GM12878 (cell line): ENCODE measurements around the gene GCNT2. TPM values are rescaled to one million over a fixed set of nuclear protein-coding genes. Genes with fewer than 3 reads are reported as not detected.
A peak's percentile ranks its signal among the peaks of the same experiment; 100 is the strongest.

Experiments used
- ATAC-seq: fragments of 200-7000 bp; cut with Tn5 transposase; 3 replicates; pipeline ENCODE4 v1.9.1; 2020; ENCODE audit warnings: mild to moderate bottlenecking, moderate library complexity
- BruUV-seq: library from RNA; stranded (reverse); fragments of 400-500 nt; replicated peaks from 2 replicates; lab custom pipeline; 2021; lab: Mats Ljungman, UMichigan
- CTCF ChIA-PET: fragments of 300-600 bp; sonication (Branson Sonifier 250); formaldehyde crosslinking; extraction: SDS; loops from one replicate; lab custom pipeline; 2021; ENCODE audit warnings: inconsistent platforms; lab: Yijun Ruan, JAX
- POLR2A ChIA-PET: fragments of 350-600 bp; formaldehyde crosslinking; extraction: SDS; loops from one replicate; lab custom pipeline; 2021; ENCODE audit warnings: inconsistent platforms; lab: Charles Lee
- RAD21 ChIA-PET: fragments of 300-600 bp; sonication (Branson Sonifier 250); formaldehyde crosslinking; loops from one replicate; lab custom pipeline; 2023; ENCODE audit warnings: antibody characterized with exemption; ENCODE audit not compliant: unreplicated experiment; lab: Charles Lee
- SMC1A ChIA-PET: fragments of 300-600 bp; sonication (Branson Sonifier 250); formaldehyde crosslinking; loops from one replicate; lab custom pipeline; 2023; ENCODE audit not compliant: unreplicated experiment, uncharacterized antibody; lab: Charles Lee
- DNase-seq: peaks from one replicate; pipeline ENCODE4 v3.0.0-alpha.2; 2011; ENCODE audit warnings: low read depth, low spot score
- FAIRE-seq: peaks from 3 replicates; lab custom pipeline; 2011; peaks lifted over from hg19 to GRCh38; lab: Jason Lieb, UNC
- H2AFZ ChIP-seq: 2 replicates; pipeline ENCODE4 v1.6.0; 2011; ENCODE audit warnings: low read depth, low read length, control low read depth; ENCODE audit not compliant: control insufficient read depth
- H3K27ac ChIP-seq: 2 replicates; pipeline ENCODE4 v1.5.1; 2011; ENCODE audit warnings: control low read depth; ENCODE audit not compliant: control insufficient read depth, insufficient read depth
- H3K27me3 ChIP-seq, 2 experiments: replicated peaks in 1 of 2; 2 replicates each; pipeline versions ENCODE4 v1.6.0 to v1.6.1; 2011; ENCODE audit warnings: low read length in 1 of 2; ENCODE audit not compliant: control insufficient read depth in 2 of 2, insufficient read depth in 2 of 2
- H3K36me3 ChIP-seq, 2 experiments: 2 replicates each; pipeline ENCODE4 v1.5.1; 2011; ENCODE audit warnings: low read length in 1 of 2; ENCODE audit not compliant: control insufficient read depth in 2 of 2, insufficient read depth in 2 of 2
- H3K4me1 ChIP-seq: 2 replicates; pipeline ENCODE4 v1.6.1; 2011; ENCODE audit warnings: mild to moderate bottlenecking, low read length, moderate library complexity, mixed read lengths; ENCODE audit not compliant: control insufficient read depth, insufficient read depth
- H3K4me2 ChIP-seq: 2 replicates; pipeline ENCODE4 v1.6.0; 2011; ENCODE audit warnings: control low read depth; ENCODE audit not compliant: control insufficient read depth, insufficient read depth
- H3K4me3 ChIP-seq: fragments of 200-600 bp; sonication (generic); 2 replicates; pipeline ENCODE4 v1.5.1; 2016
- H3K79me2 ChIP-seq: 2 replicates; pipeline ENCODE4 v1.6.0; 2011; ENCODE audit warnings: low read length; ENCODE audit not compliant: control insufficient read depth, insufficient read depth
- H3K9ac ChIP-seq: 2 replicates; pipeline ENCODE4 v1.8.0; 2011; ENCODE audit warnings: low read length, control low read depth, mixed read lengths; ENCODE audit not compliant: control insufficient read depth, insufficient read depth
- H3K9me3 ChIP-seq: replicated peaks from 3 replicates; pipeline ENCODE4 v1.5.1; 2011; ENCODE audit warnings: mild to moderate bottlenecking, low read length; ENCODE audit not compliant: control insufficient read depth, insufficient read depth
- H4K20me1 ChIP-seq: 2 replicates; pipeline ENCODE4 v1.6.0; 2011; ENCODE audit not compliant: control insufficient read depth, insufficient read depth
- ATF7 ChIP-seq: fragments of 450-650 bp; IDR thresholded peaks from 2 replicates; pipeline ENCODE4 v1.6.1; 2016; ENCODE audit warnings: low read depth, mild to moderate bottlenecking
- BACH1 ChIP-seq: fragments of 450-650 bp; IDR thresholded peaks from 2 replicates; pipeline ENCODE4 v1.6.1; 2017; ENCODE audit warnings: mild to moderate bottlenecking, borderline replicate concordance
- CHD4 ChIP-seq: fragments of 200-600 bp; sonication (generic); IDR thresholded peaks from 2 replicates; pipeline ENCODE4 v1.6.1; 2016; ENCODE audit warnings: mild to moderate bottlenecking
- ESRRA ChIP-seq: IDR thresholded peaks from 2 replicates; pipeline ENCODE4 v1.6.1; 2012; ENCODE audit warnings: mild to moderate bottlenecking, low read length, improper control_type of control experiment
- ETV6 ChIP-seq, 2 experiments: fragments of 450-650 bp in 1 of 2; IDR thresholded peaks in 1 of 2; conservative IDR thresholded peaks in 1 of 2; 2 replicates each; pipeline ENCODE4 v1.6.1; 2014; ENCODE audit warnings: antibody characterized with exemption in 1 of 2, borderline replicate concordance in 1 of 2, low read depth in 1 of 2, mild to moderate bottlenecking in 1 of 2, moderate library complexity in 1 of 2
- LARP7 ChIP-seq: fragments of 450-650 bp; IDR thresholded peaks from 2 replicates; pipeline ENCODE4 v1.6.1; 2017; ENCODE audit warnings: mild to moderate bottlenecking
- POLR2A ChIP-seq: IDR thresholded peaks from 2 replicates; pipeline ENCODE4 v1.6.1; 2011; ENCODE audit warnings: low read depth, mild to moderate bottlenecking, low read length
- SIX5 ChIP-seq: IDR thresholded peaks from 2 replicates; pipeline ENCODE4 v1.6.1; 2011; ENCODE audit warnings: mild to moderate bottlenecking, low read depth, low read length, moderate library complexity; ENCODE audit not compliant: severe bottlenecking
- SMARCA5 ChIP-seq: fragments of 450-650 bp; IDR thresholded peaks from 2 replicates; pipeline ENCODE4 v1.6.1; 2017; ENCODE audit warnings: mild to moderate bottlenecking
- STAT3 ChIP-seq: IDR thresholded peaks from 2 replicates; pipeline ENCODE4 v1.6.1; 2011; ENCODE audit warnings: low read depth, low read length, improper control_type of control experiment
- ZNF207 ChIP-seq: fragments of 450-650 bp; IDR thresholded peaks from 2 replicates; pipeline ENCODE4 v1.6.1; 2014; ENCODE audit warnings: antibody characterized with exemption, mild to moderate bottlenecking, borderline replicate concordance
- WGBS: methylation state at CpG from one replicate; pipeline ENCODE4 v1.1.6; 2016; ENCODE audit warnings: low lambda C conversion rate; ENCODE audit not compliant: insufficient replicate concordance, insufficient coverage; ENCODE audit errors: missing lambda C conversion rate; 5-methylcytosine and 5-hydroxymethylcytosine counted together
- in situ Hi-C: fragments of 300-500 bp; cut with MboI; formaldehyde crosslinking; loops from 9 replicates; pipeline ENCODE4 v1.14.3; 2018; ENCODE audit warnings: mixed read lengths
- intact Hi-C: fragments of 100-400 bp; cut with micrococcal nuclease; formaldehyde crosslinking; loops from one replicate; pipeline ENCODE4 v1.14.2; 2022; ENCODE audit not compliant: unreplicated experiment
- polyA plus RNA-seq, 11 experiments: library from polyadenylated mRNA; depleted of rRNA in 4 of 11; unstranded in 6 of 11; stranded (reverse) in 5 of 11; fragments of >200 nt; fragmentation: Nextera tagmentation in 4 of 11; fragmentation: Illumina TruSeq in 1 of 11; extraction: Ambion mirVana in 4 of 11; extraction: Trizol in 1 of 11; gene quantifications; 1 replicate in 1 of 11; 2 replicates in 10 of 11; pipeline versions ENCODE4 v1.2.1 to v1.2.3, GENCODE V29; 2011 to 2016; ENCODE audit warnings: inconsistent platforms in 2 of 11, missing spikeins in 2 of 11, low read depth in 1 of 11
- total RNA-seq, 4 experiments: library from RNA; depleted of rRNA in 3 of 4; stranded (reverse); fragments of >200 nt in 3 of 4; fragmentation: Illumina TruSeq in 1 of 4; extraction: Trizol in 1 of 4; gene quantifications; 2 replicates each; pipeline versions ENCODE4 v1.2.1 to v1.2.3, GENCODE V29; 2013 to 2021
- TF ChIP-seq, protein P1 (sequence below): fragments of 450-650 bp; IDR thresholded peaks from 2 replicates; pipeline ENCODE4 v1.6.1; 2017; ENCODE audit warnings: antibody characterized with exemption, mild to moderate bottlenecking, moderate library complexity

The GCNT2 gene
- total and polyA plus RNA-seq, 10 of the 15 experiments (the other 5 are each of a cell fraction or from before 2014, with no cell fraction given): 5.0 to 21.6 (median 11.9) TPM

DNA sequence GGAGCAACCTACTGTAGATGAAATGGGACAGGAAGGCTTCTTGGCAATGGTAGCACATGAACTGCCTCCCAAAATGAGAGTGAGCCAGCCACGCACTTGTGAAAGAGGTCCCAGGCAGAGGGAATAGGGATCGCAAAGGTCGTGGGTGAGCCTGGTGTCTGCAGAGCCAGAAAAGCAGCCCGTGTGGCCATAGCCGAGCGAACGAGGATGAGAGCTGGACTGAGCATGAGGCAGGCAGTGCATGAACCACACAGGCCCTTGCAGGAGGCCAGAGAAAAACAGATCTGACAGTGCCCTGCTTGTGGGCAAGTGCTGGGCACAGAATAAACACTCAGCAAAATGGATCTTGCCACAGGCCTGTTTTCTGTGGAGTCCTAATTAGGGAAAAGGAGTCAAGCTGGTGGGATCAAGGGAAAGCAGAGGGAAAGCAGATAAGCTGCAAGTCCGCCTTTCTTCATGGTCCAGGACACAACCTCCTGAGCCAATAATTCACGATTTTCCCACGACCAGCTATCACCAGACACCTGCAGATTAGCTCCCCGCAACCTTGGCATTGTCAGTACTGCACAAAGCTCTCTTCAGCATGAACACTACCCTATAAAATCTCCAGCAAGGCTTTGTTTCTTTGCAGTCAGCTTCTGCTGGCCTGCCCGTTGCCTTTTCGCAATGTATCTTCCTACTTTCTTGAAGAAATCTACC, 44.0 kb downstream of the GCNT2 start:
- POLR2A ChIA-PET: no interaction called here
- Histone ChIP-seq H3K27ac (no peak overlapping the region), H2AFZ (no peak overlapping the region), H4K20me1 (peaks cover 3% of the 10 kb centered on the region; the same call in 1 of the 2 replicates), H3K4me3 (no peak overlapping the region), H3K79me2 (no peaks in the 10 kb centered on the region; the same call in none of the 2 replicates), H3K4me1 (no peaks in the 10 kb centered on the region), H3K9ac (no peak overlapping the region), H3K4me2 (no peak overlapping the region), H3K9me3 (no peaks in the 10 kb centered on the region), H3K27me3 (no peaks in the 10 kb centered on the region), H3K36me3 (no peaks in the 10 kb centered on the region; a peak in 1 of 4 replicates)
- ATAC-seq: no peak
- WGBS: 86% methylated on average over 13 of the region's 13 CpGs
- CTCF ChIA-PET: no interaction called here
- FAIRE-seq: no peak
- TF ChIP-seq POLR2A (peak; percentile 22; the same call in 1 of the 2 replicates), ETV6 (conservative IDR thresholded peaks at IDR 0.05 in 1 of 2, IDR thresholded peaks at IDR 0.05 in 1 of 2; ENCODE audit: borderline replicate concordance in 1 of 2, low read depth in 1 of 2) (no peak)
- BruUV-seq: no TSS peak
- in situ Hi-C loops (no loop called here), intact Hi-C loops (no loop called here)
- SMC1A ChIA-PET: interaction anchor here (1.1 kb wide), 1 partner anchor 14 kb away, joined by 3 read pairs; no protein-coding TSS in a partner anchor
- no peak for DNase-seq
- RAD21 ChIA-PET: no interaction called here

DNA sequence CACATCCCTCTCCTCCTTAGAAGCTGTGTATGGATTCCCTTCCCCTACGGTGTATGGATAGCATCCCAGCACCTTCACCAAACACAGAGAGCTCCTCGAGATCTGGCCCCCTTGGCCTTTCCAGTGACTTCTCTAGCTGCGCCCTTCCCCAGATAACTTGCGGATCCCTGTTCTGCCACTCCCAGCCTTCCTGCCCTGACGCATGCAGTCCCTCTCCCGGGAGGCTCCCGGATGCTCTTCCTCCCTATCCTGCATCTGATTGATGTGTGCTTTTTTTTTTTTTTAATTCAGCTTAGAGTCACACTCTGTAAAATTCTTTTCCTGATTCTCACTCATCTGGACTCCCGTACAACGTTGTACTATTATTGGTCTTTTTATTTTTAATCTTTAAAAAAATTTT, 44.8 kb downstream of the GCNT2 start:
- intact Hi-C loops (no loop called here), in situ Hi-C loops (no loop called here)
- ChIA-PET SMC1A (interaction anchor here (1.1 kb wide), 2 partner anchors 12 to 13 kb away, joined by 3 read pairs; no protein-coding TSS in a partner anchor), RAD21 (no interaction called here), CTCF (interaction anchor here (0.7 kb wide), 1 partner anchor 8 kb away, joined by 3 read pairs; no protein-coding TSS in a partner anchor), POLR2A (no interaction called here)
- ATAC-seq: no peak
- BruUV-seq: no TSS peak
- Histone ChIP-seq H3K27me3 (no peaks in the 10 kb centered on the region), H4K20me1 (peaks cover 3% of the 10 kb centered on the region; the same call in 1 of the 2 replicates), H3K9ac (no peak overlapping the region), H3K4me3 (no peak overlapping the region), H2AFZ (no peak overlapping the region), H3K27ac (no peak overlapping the region), H3K36me3 (peaks cover 0 to 4% of the 10 kb centered on the region in 2 experiments; a peak in 1 of 4 replicates), H3K4me2 (no peak overlapping the region), H3K9me3 (no peaks in the 10 kb centered on the region), H3K4me1 (no peaks in the 10 kb centered on the region), H3K79me2 (no peaks in the 10 kb centered on the region; the same call in none of the 2 replicates)
- no peak for DNase-seq
- no peak for TF ChIP-seq CHD4
- TF ChIP-seq ESRRA: no peak
- TF ChIP-seq BACH1: no peak
- no peak for TF ChIP-seq SMARCA5
- TF ChIP-seq, protein P1, sequence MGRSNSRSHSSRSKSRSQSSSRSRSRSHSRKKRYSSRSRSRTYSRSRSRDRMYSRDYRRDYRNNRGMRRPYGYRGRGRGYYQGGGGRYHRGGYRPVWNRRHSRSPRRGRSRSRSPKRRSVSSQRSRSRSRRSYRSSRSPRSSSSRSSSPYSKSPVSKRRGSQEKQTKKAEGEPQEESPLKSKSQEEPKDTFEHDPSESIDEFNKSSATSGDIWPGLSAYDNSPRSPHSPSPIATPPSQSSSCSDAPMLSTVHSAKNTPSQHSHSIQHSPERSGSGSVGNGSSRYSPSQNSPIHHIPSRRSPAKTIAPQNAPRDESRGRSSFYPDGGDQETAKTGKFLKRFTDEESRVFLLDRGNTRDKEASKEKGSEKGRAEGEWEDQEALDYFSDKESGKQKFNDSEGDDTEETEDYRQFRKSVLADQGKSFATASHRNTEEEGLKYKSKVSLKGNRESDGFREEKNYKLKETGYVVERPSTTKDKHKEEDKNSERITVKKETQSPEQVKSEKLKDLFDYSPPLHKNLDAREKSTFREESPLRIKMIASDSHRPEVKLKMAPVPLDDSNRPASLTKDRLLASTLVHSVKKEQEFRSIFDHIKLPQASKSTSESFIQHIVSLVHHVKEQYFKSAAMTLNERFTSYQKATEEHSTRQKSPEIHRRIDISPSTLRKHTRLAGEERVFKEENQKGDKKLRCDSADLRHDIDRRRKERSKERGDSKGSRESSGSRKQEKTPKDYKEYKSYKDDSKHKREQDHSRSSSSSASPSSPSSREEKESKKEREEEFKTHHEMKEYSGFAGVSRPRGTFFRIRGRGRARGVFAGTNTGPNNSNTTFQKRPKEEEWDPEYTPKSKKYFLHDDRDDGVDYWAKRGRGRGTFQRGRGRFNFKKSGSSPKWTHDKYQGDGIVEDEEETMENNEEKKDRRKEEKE: no peak
- TF ChIP-seq LARP7: no peak
- no peak for TF ChIP-seq ATF7
- no peak for TF ChIP-seq STAT3
- no peak for TF ChIP-seq SIX5
- TF ChIP-seq ZNF207: no peak
- FAIRE-seq: no peak
- WGBS: 90% methylated on average over 9 of the region's 9 CpGs
